Smooth muscle cell (in vitro differentiated cells): Measurements from ENCODE around the gene ACOT12. TPM values are rescaled to one million over a fixed set of nuclear protein-coding genes. Genes with fewer than 3 reads are reported as not detected.

Source experiments
- DNase-seq: peaks from one replicate; lab custom pipeline; 2025; ENCODE audit not compliant: unreplicated experiment; lab: John Stamatoyannopoulos, UW
- H2AFZ ChIP-seq: fragments of 200-600 bp; sonication (generic); 2 replicates; pipeline ENCODE4 v1.6.0; 2016; ENCODE audit warnings: antibody characterized with exemption, low read depth, mild to moderate bottlenecking
- H3F3A ChIP-seq: fragments of 200-600 bp; sonication (generic); 2 replicates; pipeline ENCODE4 v1.6.0; 2017; ENCODE audit warnings: antibody characterized with exemption, low read depth
- H3K27ac ChIP-seq: fragments of 200-600 bp; sonication (generic); 2 replicates; pipeline ENCODE4 v1.5.1; 2016; ENCODE audit warnings: low read depth, mild to moderate bottlenecking
- H3K27me3 ChIP-seq: fragments of 200-600 bp; sonication (generic); 2 replicates; pipeline ENCODE4 v1.6.1; 2016; ENCODE audit warnings: low read depth, mild to moderate bottlenecking
- H3K36me3 ChIP-seq: fragments of 200-600 bp; sonication (generic); 2 replicates; pipeline ENCODE4 v1.5.1; 2016; ENCODE audit warnings: low read depth
- H3K4me1 ChIP-seq: fragments of 200-600 bp; sonication (generic); 2 replicates; pipeline ENCODE4 v1.5.1; 2016; ENCODE audit warnings: low read depth
- H3K4me2 ChIP-seq: fragments of 200-600 bp; sonication (generic); 2 replicates; pipeline ENCODE4 v1.6.0; 2016; ENCODE audit warnings: mild to moderate bottlenecking
- H3K4me3 ChIP-seq: fragments of 200-600 bp; sonication (generic); 2 replicates; pipeline ENCODE4 v1.5.1; 2016; ENCODE audit warnings: mild to moderate bottlenecking
- H3K79me2 ChIP-seq: fragments of 200-600 bp; sonication (generic); 2 replicates; pipeline ENCODE4 v1.6.0; 2016; ENCODE audit warnings: low read depth, mild to moderate bottlenecking
- H3K9ac ChIP-seq: fragments of 200-600 bp; sonication (generic); 2 replicates; pipeline ENCODE4 v1.6.0; 2016; ENCODE audit warnings: low read depth
- H3K9me3 ChIP-seq: fragments of 200-600 bp; sonication (generic); replicated peaks from 2 replicates; pipeline ENCODE4 v1.5.1; 2016; ENCODE audit warnings: low read depth
- H4K20me1 ChIP-seq: fragments of 200-600 bp; sonication (generic); 2 replicates; pipeline ENCODE4 v1.6.0; 2016; ENCODE audit warnings: low read depth
- WGBS: methylation state at CpG from one replicate; pipeline ENCODE4 v1.1.7; 2016; ENCODE audit warnings: low lambda C conversion rate; 5-methylcytosine and 5-hydroxymethylcytosine counted together
- polyA plus RNA-seq: library from polyadenylated mRNA; unstranded; fragments of >200 nt; fragmentation: Nextera tagmentation; extraction: Ambion mirVana; gene quantifications from 2 replicates; pipeline ENCODE4 v1.2.1, GENCODE V29; 2016
- total RNA-seq: library from RNA; depleted of rRNA; stranded (reverse); fragments of >200 nt; gene quantifications from 2 replicates; pipeline ENCODE4 v1.2.3, GENCODE V29; 2014
- TF ChIP-seq, protein P1 (sequence below): fragments of 200-600 bp; sonication (generic); IDR thresholded peaks from 2 replicates; pipeline ENCODE4 v1.5.1; 2017; ENCODE audit warnings: borderline replicate concordance, mild to moderate bottlenecking, antibody characterized with exemption; ENCODE audit not compliant: insufficient read depth, poor library complexity, severe bottlenecking

The ACOT12 gene
- total and polyA plus RNA-seq, 2 experiments from 2014 or later, result not detected

DNA sequence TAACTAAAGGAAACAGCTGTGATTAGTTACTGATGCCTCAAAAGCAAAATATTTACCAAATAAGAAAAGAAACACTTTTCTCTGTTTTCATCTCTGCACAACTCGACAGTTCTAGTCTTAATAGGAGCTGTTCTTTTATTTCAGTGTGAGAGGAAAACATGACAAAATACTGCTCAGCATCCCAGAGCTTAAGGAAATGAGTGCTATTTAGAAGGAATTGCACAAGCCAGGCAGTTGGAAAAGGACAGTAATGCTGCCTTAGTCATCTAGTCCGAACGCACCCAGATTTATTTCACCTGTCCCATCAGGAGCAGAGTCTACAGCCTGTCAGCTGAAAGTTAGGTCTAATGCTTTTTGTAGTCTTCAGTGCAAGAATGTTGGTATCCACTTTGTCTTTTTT, 80.2 kb downstream of the ACOT12 start:
- no peaks in the 10 kb centered on the region for H3K27me3 ChIP-seq
- no peak overlapping the region for H3K4me2 ChIP-seq
- H3K4me3 ChIP-seq, result no peak overlapping the region
- no peak overlapping the region for H2AFZ ChIP-seq
- H3K79me2 ChIP-seq, result no peaks in the 10 kb centered on the region
- no peaks in the 10 kb centered on the region for H3F3A ChIP-seq
- no peaks in the 10 kb centered on the region for H3K4me1 ChIP-seq
- H3K9me3 ChIP-seq, result no peaks in the 10 kb centered on the region
- WGBS, result 92% methylated on average over 3 of the region's 3 CpGs
- no peaks in the 10 kb centered on the region for H4K20me1 ChIP-seq
- H3K36me3 ChIP-seq, result peaks cover 16% of the 10 kb centered on the region
- TF ChIP-seq, protein P1, sequence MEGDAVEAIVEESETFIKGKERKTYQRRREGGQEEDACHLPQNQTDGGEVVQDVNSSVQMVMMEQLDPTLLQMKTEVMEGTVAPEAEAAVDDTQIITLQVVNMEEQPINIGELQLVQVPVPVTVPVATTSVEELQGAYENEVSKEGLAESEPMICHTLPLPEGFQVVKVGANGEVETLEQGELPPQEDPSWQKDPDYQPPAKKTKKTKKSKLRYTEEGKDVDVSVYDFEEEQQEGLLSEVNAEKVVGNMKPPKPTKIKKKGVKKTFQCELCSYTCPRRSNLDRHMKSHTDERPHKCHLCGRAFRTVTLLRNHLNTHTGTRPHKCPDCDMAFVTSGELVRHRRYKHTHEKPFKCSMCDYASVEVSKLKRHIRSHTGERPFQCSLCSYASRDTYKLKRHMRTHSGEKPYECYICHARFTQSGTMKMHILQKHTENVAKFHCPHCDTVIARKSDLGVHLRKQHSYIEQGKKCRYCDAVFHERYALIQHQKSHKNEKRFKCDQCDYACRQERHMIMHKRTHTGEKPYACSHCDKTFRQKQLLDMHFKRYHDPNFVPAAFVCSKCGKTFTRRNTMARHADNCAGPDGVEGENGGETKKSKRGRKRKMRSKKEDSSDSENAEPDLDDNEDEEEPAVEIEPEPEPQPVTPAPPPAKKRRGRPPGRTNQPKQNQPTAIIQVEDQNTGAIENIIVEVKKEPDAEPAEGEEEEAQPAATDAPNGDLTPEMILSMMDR, result no peak
- H3K9ac ChIP-seq, result no peak overlapping the region
- H3K27ac ChIP-seq, result no peak overlapping the region
- DNase-seq, result no peak

GRCh38 chr5:81313278-81313677, 80.7 kb downstream of the ACOT12 start:
- peaks cover 3% of the 10 kb centered on the region for H4K20me1 ChIP-seq
- no peak overlapping the region for H3K4me2 ChIP-seq
- no peak overlapping the region for H3K9ac ChIP-seq
- H3K9me3 ChIP-seq, result no peaks in the 10 kb centered on the region
- no peaks in the 10 kb centered on the region for H3K4me1 ChIP-seq
- no peak overlapping the region for H2AFZ ChIP-seq
- peaks cover 16% of the 10 kb centered on the region for H3K36me3 ChIP-seq
- no peak overlapping the region for H3K4me3 ChIP-seq
- DNase-seq, result no peak
- TF ChIP-seq, protein P1, result no peak
- no peaks in the 10 kb centered on the region for H3F3A ChIP-seq
- H3K27ac ChIP-seq, result no peak overlapping the region
- H3K27me3 ChIP-seq, result no peaks in the 10 kb centered on the region
- peaks cover 1% of the 10 kb centered on the region for H3K79me2 ChIP-seq

DNA sequence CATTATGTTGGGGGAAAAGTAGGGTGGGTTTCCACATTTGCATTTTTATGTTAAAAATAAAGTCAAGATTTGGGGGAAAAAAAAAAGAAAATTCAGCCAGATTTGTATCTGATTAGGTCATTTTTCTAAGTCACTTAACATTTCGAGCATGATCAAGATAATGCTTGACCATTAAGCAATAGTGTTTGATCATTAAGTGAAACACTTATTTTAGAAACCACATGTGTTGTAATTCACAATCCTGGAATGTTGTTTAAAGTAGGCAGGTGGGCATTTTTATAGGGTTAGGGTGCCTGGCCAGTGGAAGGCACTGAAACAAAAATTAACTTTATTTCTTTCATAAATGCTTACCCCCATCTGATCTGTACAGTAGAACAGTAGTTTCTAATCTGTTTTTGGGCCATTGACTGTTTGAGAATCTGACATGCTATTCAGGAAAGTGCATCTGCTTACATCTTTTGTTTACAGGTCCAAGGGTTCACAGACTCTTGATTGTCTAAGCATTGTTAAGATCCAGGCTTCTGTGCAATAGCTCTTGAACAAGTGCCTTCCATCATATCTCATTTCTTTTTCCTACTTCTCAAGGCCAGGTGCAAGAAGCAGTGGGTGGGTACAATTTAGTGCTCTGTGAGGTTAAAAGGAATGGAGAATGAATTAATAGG, 83.4 kb downstream of the ACOT12 start:
- H3K9me3 ChIP-seq, result no peaks in the 10 kb centered on the region
- no peaks in the 10 kb centered on the region for H3K27me3 ChIP-seq
- H3K36me3 ChIP-seq, result peaks cover 16% of the 10 kb centered on the region
- TF ChIP-seq, protein P1, result no peak
- no peaks in the 10 kb centered on the region for H3K4me1 ChIP-seq
- DNase-seq, result no peak
- peaks cover 3% of the 10 kb centered on the region for H3K79me2 ChIP-seq
- H3K4me2 ChIP-seq, result no peak overlapping the region
- no peak overlapping the region for H3K4me3 ChIP-seq
- no peaks in the 10 kb centered on the region for H3F3A ChIP-seq
- 94% methylated on average over 1 of the region's 1 CpG for WGBS
- no peak overlapping the region for H3K27ac ChIP-seq
- peaks cover 10% of the 10 kb centered on the region for H4K20me1 ChIP-seq
- H3K9ac ChIP-seq, result no peak overlapping the region
- no peak overlapping the region for H2AFZ ChIP-seq

GRCh38 chr5:81308836-81309235, 85.1 kb downstream of the ACOT12 start:
- Histone ChIP-seq H3K9me3 (no peaks in the 10 kb centered on the region), H3K4me1 (no peaks in the 10 kb centered on the region), H3K79me2 (peaks cover 15% of the 10 kb centered on the region), H2AFZ (no peak overlapping the region), H3F3A (no peaks in the 10 kb centered on the region), H3K27ac (no peak overlapping the region), H3K4me2 (no peak overlapping the region), H3K9ac (no peak overlapping the region), H3K4me3 (no peak overlapping the region), H3K36me3 (peaks cover 16% of the 10 kb centered on the region), H3K27me3 (no peaks in the 10 kb centered on the region), H4K20me1 (peaks cover 10% of the 10 kb centered on the region)
- DNase-seq, result no peak
- 97% methylated on average over 2 of the region's 2 CpGs for WGBS
- TF ChIP-seq, protein P1, result no peak
